ENCODE data around the gene DLG2. TPM values are rescaled to one million over a fixed set of nuclear protein-coding genes. Genes with fewer than 3 reads are reported as not detected.

Gene DLG2
- total RNA-seq, 4 donors from 2014 or later, result 11.0 to 34.2 (median 19.8) TPM

DNA sequence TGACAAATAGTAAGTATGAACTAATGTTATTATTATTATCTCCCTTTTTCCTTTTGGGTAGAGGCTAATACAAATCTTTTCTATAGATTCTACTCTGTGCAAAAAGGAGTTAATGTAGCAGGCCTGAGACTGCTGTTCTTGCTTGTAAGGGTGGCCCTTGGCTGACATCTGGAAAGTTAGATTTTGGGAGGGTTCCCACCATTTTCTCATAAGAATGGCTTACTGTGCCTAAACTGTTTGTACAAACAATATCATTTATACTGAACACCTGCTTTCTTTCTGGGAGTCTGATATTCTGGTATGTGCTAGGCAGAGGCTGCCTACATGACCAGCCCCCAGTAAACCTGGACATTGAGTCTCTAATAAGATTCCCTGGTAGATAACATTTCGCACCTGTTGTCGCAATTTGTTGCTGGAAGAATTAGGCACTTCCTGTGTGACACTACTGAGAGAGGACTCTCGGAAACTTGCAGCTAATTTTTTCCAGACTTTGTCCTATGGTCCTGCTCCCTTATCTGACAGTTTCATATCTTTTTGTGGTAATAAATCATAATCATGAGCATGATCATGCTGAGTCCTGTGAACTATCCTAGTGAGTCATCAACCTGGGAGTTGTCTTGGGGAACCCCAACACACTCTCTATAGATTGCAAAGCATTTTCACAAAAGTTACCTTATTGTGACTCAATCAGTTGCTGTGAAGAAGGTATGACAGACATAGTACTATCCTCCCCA is 2083.3 kb downstream of the DLG2 start:
- Histone ChIP-seq H3K27ac (no peak overlapping the region), H3K27me3 (no peaks in the 10 kb centered on the region), H3K4me3 (no peak overlapping the region), H3K4me1 (peaks cover 0 to 16% (median 2%) of the 10 kb centered on the region in 3 donors), H3K9me3 (no peaks in the 10 kb centered on the region), H3K36me3 (no peaks in the 10 kb centered on the region)
- ATAC-seq, result no peak
- TF ChIP-seq POLR2AphosphoS5 (IDR thresholded peaks at IDR 0.05) (no peak), EP300 (IDR thresholded peaks at IDR 0.05) (no peak)
- TF ChIP-seq, protein P1, sequence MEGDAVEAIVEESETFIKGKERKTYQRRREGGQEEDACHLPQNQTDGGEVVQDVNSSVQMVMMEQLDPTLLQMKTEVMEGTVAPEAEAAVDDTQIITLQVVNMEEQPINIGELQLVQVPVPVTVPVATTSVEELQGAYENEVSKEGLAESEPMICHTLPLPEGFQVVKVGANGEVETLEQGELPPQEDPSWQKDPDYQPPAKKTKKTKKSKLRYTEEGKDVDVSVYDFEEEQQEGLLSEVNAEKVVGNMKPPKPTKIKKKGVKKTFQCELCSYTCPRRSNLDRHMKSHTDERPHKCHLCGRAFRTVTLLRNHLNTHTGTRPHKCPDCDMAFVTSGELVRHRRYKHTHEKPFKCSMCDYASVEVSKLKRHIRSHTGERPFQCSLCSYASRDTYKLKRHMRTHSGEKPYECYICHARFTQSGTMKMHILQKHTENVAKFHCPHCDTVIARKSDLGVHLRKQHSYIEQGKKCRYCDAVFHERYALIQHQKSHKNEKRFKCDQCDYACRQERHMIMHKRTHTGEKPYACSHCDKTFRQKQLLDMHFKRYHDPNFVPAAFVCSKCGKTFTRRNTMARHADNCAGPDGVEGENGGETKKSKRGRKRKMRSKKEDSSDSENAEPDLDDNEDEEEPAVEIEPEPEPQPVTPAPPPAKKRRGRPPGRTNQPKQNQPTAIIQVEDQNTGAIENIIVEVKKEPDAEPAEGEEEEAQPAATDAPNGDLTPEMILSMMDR (IDR thresholded peaks at IDR 0.05), result no peak
- WGBS, 2 donors (ENCODE audit: low coverage in 1 of 2), result 56 to 64% methylated on average over 3 of the region's 3 CpGs

DNA sequence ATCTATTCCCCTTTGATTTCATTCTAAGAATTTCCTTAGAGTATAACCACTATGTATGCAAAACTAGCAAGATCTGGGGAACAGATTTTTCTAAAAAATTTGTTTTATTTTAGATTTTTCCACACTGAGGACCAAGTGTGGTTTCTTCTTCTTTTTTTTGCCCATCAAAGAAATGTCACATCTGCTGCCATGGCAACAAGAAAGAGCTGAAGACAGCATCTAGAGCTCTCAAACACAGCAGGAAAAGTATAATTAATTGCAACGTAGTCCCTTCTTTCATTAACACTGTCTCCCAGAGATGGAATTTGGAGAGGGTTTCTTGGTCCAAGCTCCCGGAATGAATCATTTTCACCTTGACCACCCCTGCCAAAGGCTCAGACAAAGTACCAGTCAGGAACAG is 2084.3 kb downstream of the DLG2 start:
- no peaks in the 10 kb centered on the region for H3K36me3 ChIP-seq
- H3K4me3 ChIP-seq, result no peak overlapping the region
- peaks cover 0 to 16% (median 2%) of the 10 kb centered on the region in 3 donors for H3K4me1 ChIP-seq
- no peaks in the 10 kb centered on the region for H3K27me3 ChIP-seq
- 48 to 82% methylated on average over 2 of the region's 2 CpGs for WGBS, 2 donors (ENCODE audit: low coverage in 1 of 2)
- no peak for ATAC-seq
- H3K27ac ChIP-seq, result no peak overlapping the region
- no peaks in the 10 kb centered on the region for H3K9me3 ChIP-seq
- TF ChIP-seq POLR2A (IDR thresholded peaks at IDR 0.05) (no peak), POLR2AphosphoS5 (IDR thresholded peaks at IDR 0.05) (no peak), EP300 (IDR thresholded peaks at IDR 0.05) (no peak)
- TF ChIP-seq, protein P1 (IDR thresholded peaks at IDR 0.05), result no peak

DNA sequence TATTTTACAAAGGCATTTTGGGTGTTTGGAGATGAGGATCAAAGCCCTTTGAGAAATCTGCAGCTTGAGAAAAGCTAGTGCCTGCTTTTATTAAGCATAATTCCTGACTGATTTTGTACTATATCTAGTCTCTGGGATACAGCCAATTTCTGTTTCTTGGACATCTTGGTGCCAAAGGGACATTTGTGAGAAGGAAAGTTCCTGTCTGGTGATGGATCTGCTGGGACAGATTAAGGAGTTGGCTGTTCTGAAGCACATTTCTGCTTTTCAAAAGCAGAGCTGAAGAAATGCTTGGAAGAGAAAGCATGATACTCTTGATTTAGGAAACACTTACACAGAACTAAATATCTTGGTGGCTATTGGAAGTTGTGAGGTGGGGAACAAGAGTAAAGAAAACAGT is 2086.4 kb downstream of the DLG2 start:
- H3K9me3 ChIP-seq, result no peaks in the 10 kb centered on the region
- ATAC-seq, result no peak
- H3K27ac ChIP-seq, result no peak overlapping the region
- TF ChIP-seq, protein P1 (IDR thresholded peaks at IDR 0.05), result no peak
- TF ChIP-seq POLR2AphosphoS5 (IDR thresholded peaks at IDR 0.05), result no peak
- no peak for TF ChIP-seq POLR2A (IDR thresholded peaks at IDR 0.05)
- no peak for TF ChIP-seq EP300 (IDR thresholded peaks at IDR 0.05)
- H3K27me3 ChIP-seq, result no peaks in the 10 kb centered on the region
- no peaks in the 10 kb centered on the region for H3K36me3 ChIP-seq
- no peak overlapping the region for H3K4me3 ChIP-seq
- peaks cover 0 to 16% (median 2%) of the 10 kb centered on the region in 3 donors for H3K4me1 ChIP-seq

DNA sequence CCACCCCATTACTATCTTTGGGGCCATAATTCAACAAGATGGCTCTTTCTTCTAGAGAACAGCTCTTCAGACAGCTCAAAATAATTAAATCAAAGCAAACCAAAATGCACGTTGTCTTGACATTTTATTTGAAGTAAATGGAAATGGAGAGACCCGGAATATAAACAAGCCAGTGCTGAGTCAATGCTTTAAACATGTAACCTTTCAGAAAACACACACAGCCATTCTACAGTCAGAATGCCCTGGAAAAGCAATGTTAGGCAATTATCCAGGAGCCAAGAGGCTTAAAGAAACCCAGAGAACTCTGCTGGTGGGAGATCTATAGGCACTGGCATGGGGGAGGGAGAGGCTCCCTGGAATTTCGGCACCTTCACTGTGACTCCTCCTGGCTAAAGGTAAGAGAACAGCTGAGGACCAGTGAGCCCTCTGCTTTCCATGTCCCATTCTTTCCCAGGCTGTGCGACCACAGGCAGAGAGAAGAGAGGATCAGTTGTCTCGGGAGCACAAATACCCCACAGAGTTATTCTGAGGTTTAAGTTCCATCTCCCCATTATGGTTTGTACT is 2086.9 kb downstream of the DLG2 start:
- Histone ChIP-seq H3K9me3 (no peaks in the 10 kb centered on the region), H3K4me1 (peaks cover 0 to 16% (median 2%) of the 10 kb centered on the region in 3 donors), H3K27ac (no peak overlapping the region), H3K36me3 (no peaks in the 10 kb centered on the region), H3K4me3 (no peak overlapping the region), H3K27me3 (no peaks in the 10 kb centered on the region)
- TF ChIP-seq, protein P1 (IDR thresholded peaks at IDR 0.05), result no peak
- peak; percentile 14 for TF ChIP-seq POLR2AphosphoS5 (IDR thresholded peaks at IDR 0.05)
- TF ChIP-seq POLR2A (IDR thresholded peaks at IDR 0.05), result no peak
- no peak for TF ChIP-seq EP300 (IDR thresholded peaks at IDR 0.05)
- 4 to 41% methylated on average over 2 to 5 of the region's 5 CpGs for WGBS, 2 donors (ENCODE audit: low coverage in 1 of 2)
- ATAC-seq, result no peak

DNA sequence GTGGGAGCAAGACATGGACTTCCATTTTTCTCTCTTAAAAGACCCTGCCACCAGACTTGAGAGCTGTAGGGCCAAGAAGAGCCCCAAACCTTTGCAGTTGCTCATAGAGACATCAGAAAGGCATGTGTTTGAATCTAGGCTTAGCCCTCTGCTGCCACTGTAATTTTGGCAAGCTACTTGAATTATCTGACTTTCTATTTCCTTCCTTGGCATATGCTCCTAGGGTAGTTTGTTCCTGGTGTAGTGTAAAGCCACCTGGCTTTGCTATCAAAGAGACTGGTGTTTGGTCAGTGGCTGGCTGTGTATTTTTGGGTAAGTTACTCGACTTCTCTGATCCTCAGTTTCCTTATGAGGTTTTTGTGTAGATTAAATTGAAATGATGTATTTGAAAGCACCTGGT is 2088.9 kb downstream of the DLG2 start:
- ATAC-seq, result no peak
- TF ChIP-seq POLR2AphosphoS5 (IDR thresholded peaks at IDR 0.05), result no peak
- TF ChIP-seq EP300 (IDR thresholded peaks at IDR 0.05), result no peak
- TF ChIP-seq, protein P1 (IDR thresholded peaks at IDR 0.05), result no peak
- TF ChIP-seq POLR2A (IDR thresholded peaks at IDR 0.05), result no peak

More for the DNA sequence above, 2088.9 kb downstream of the DLG2 start:
- Histone ChIP-seq H3K36me3 (no peaks in the 10 kb centered on the region), H3K27ac (no peak overlapping the region), H3K4me3 (no peak overlapping the region), H3K4me1 (peaks cover 0 to 16% (median 2%) of the 10 kb centered on the region in 3 donors), H3K27me3 (no peaks in the 10 kb centered on the region), H3K9me3 (no peaks in the 10 kb centered on the region)
- 100% methylated on average over 1 of the region's 1 CpG; no CpG with 5 or more reads in 1 of the 2 donors for WGBS, 2 donors (ENCODE audit: low coverage in 1 of 2)
